Kidney glomerular epithelial cell (primary cell): ENCODE data around the gene ZNF710.
A peak's percentile ranks its signal among the peaks of the same experiment; 100 is the strongest.

Source experiments
- DNase-seq: peaks from one replicate; lab custom pipeline; 2025; lab: John Stamatoyannopoulos, UW

Gene ZNF710

DNA sequence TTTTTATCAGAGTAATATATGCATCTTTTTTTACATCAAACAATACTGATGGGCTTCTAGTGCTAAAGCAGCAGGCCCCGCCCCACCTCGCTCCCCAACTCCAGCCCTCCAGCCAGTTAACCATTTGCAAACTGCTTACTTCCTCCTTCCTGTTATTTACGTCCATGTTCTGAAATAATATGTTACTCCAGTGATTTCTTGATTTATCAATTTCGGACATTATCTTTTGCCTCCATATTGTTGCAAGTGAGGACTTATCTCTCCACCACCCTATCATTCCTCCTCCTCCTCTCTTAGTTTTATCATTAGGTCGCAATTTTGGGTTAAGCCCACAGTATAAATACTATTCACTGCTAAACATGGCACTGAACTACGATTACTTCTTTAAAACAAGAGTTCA is 39.5 kb downstream of the ZNF710 start:
- no peak for DNase-seq

DNA sequence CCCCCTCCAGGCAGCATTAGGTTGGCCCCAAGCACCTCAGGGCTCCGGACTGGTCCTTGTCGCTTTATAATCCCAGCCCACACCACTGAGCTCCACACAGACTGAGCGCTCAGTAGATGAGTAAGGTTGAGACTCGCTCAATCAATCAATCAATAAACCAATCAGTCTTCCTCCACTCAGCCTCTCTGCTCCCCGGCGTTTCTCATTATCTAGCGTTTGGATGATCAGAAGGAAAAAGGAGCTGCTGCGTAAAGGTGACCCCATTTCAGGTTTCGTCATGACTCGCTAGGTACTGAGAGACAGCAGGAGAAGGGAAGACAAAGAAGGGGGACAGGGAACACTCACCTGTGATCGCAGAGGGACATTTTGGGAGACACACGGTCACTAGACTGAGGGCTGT is 41.2 kb downstream of the ZNF710 start:
- DNase-seq = no peak

DNA sequence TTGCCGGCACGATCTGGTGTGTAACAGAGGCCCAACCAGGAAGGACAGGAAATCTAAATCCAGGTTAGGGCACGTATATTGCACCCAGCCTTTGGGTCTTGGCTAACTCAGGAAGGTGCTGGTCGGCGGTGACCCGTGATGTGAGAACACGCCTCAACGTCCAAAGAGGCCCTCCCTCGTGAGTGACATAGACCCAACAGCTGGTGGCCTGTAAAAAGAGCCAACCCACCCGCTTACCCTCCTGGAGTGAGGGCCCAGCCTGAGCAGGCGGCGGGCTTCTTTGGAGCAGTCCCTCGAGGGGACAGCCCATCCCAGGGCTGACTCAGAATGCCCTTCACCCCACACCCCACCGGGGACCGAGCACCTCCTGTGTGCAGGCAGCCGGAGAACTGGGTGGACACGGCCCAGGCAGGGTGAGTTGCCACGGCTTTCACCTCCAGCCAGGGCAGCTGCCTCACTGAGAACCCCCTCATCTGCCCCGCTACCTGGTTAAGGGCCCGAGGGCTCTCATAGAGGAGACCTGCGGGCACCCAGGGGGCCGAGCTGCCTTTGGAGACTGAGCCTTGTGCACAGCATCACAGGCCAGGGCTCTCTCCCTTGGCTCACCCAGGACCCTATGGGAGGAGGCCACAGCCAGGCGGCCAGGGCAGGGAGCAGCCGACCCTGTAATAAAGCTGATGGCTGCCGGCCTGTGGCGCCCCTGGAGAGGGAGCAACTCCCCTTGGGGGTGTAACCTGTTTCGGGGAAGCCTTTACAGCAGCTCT is 41.8 kb downstream of the ZNF710 start:
- no peak for DNase-seq

DNA sequence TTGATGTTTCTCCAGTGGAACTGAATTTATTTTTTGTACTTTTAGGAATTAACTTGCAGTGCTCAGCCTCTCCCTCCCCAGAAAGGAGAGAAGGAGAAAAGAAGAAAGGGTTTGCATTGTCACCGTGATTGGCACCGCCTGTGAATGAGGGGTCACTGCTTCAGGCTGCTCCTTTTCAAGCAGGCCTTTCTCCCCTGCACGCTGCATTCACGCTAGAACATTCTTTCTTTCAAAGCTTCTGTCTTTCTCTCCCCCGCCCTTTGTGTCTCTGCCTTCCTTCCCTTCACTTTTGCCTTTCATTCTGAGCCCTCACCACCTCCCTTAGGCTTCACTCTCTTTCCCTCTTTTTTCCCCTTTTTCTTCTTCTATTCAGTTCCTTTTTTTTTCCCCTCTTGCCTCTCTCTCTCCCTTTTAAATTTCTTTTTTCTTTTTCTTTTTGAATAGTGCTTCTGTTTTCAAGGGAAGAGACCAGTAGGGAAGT is 42.4 kb downstream of the ZNF710 start:
- DNase-seq = no peak

DNA sequence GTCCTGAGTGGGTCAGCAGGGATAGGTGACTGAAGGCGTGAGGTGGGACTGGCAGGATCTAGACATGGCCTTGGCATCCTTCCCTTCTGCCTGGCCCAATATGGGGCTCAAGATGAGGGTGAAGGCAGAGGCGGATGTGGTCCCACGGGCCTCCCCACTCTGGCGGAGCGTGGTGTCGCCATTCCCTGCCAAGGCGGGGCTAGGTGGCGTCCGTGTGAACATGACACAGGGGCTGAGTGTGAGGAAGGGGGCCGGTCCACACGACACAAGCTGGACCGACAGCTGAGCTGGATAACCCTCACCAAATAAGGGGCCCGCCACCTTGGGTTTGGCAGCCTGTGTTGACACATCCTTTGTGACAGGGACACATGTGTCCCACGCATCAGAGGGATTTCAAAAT is 43.1 kb downstream of the ZNF710 start:
- DNase-seq = no peak

DNA sequence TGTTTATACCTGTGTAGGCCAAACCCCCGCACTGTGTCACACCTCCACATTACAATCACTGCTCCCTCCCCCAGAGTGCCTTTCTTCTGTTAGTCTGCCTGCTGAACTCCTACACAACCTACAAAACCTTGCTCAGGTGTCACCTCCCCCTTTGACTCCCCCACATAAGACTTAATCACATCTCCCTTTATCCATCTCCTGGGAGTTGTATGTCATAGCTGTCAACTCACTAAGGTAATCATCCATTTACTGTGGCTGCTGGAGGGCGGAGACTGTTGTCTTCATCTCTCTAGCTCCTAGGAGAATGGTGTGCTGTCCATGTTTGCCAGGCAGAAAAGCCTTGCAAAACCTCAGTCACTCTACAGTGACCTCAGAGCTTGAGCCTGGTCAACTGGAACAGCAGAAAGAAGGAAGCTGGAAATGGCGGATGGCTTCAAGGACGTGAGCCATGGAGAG is 43.8 kb downstream of the ZNF710 start:
- DNase-seq = peak; percentile 32

DNA sequence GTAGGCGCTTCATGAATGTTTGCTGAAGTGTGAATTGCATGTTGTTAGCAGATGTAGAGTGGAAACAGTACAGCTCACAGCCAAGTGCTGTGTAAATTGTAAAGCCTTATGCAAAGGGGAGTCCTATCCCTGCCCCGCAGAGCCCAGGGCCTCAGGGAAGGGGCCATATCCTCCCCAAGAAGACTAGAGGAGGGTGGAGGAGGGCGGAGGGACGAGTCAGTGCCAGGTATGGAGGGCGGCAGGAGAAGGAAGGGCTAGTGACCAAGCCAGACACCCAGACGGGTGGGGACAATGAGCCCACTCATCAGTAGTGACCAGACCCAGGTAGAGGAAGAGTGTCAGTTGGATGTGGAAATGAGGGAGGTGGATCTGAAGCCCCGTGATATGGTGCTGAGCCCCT is 45.2 kb downstream of the ZNF710 start:
- no peak for DNase-seq

DNA sequence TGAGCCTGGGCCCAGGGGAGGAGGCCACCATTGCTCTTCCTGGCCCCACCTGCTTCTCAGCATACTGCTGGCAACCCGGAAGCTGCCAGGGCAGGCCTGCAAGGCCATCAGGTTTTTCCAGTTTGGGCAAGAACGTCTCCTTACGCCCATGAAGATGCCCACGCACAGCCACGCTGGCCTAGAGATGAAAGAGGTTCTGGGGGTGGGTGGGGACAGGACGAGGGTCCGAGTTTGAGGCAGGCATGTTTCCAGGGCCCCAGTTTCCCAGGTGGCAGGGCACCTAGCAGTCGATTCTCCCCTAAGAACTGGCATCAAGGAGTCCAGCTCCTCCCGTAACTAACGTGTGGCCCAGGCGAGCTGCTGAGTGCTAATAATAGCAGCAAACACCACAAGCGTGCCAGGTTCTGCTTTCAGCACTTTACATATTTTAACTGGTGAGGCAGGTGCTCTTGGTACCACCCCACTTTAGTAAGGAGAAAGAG is 45.8 kb downstream of the ZNF710 start:
- no peak for DNase-seq

DNA sequence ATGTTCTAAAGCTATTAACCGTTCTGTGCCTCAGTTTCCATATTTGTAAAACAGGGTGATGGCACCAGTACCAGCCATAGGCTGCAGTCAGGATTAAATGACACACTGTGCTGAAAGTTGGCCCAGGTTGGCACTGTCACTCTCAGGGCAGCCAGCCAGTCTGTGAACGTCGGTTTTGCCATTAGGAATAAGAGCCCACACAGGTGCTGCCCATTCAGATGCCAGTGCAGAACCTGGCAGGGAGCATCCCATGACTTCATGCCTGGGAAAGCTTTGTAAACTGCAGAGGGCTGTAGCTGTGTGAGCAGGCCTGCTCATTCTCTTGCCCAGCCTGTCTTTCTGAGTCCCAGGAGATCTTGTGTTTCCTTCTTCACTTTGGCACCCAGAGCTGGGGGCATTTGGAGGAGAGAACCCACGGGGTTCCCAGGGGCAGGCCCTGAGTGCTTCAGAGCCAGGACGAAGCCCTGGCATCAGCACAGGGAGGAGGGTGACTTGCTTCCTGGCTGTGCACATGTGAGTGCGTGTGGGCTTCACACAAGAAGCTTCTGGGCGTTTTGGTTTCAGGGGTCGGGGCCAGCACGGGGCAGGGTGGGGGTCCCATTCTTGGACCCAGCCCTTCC is 46.9 kb downstream of the ZNF710 start:
- no peak for DNase-seq

DNA sequence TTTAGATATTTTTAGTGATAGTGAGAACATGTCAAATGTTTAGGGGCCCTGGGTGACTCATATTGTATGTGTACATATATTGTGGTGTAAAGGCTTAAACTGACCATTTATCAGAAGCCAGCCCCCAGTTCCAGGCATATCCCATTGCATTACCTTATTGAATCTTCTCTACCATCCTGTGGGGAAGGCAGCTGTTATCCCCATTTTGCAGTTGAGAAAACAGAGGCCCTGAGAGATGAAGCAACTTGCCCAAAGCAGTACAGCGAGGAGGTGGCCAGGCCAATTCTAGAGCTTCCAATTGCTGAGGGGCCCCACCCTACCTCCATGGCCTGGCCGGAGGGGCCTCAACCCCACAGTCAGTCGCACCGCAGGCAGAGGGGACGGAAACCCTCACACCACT is 47.9 kb downstream of the ZNF710 start:
- DNase-seq = no peak

DNA sequence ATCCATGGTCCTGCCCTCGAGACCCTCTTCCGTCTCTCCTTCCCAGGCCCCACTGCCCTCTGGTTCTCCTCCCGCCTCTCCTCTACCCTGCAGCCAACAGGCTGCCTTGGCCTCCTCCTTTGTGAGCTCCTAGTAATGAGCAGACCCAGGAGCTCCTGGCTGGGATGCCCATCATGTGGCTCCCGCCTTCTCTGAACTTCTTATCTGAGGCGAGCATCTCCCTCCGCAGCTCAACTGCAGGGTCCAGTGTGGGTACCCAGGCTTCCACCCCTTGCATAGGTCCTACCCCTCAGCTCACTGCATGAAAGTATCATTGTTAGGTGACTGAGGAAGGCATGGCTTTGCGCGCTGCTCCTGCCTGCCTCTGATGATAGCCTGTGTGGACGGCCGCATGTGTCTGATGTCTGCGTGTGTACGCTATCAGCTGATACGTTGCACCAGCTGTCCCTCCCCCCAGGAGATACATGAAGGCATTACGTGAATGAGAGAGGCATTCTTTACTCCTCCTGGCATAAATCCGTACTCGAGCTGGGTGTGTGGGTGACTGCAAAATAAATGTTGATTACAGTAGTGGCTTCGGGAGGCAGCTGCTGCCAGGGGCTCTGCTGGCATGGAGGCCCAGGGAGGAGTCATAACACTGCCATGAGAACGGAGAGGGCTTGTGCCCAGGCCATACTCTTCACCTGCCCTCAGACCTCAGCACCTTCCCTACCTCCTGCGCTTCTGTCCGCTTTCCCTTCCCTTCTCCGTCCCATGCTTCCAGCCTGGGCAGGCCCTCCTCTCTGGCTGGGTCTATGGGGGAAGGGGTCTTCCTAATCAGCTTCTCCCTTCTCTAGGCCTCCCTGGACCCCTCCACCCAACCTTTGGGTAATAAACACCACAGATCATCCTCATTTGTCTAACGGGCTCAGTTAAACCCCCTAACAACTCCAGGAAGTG is 48.8 kb downstream of the ZNF710 start:
- no peak for DNase-seq

DNA sequence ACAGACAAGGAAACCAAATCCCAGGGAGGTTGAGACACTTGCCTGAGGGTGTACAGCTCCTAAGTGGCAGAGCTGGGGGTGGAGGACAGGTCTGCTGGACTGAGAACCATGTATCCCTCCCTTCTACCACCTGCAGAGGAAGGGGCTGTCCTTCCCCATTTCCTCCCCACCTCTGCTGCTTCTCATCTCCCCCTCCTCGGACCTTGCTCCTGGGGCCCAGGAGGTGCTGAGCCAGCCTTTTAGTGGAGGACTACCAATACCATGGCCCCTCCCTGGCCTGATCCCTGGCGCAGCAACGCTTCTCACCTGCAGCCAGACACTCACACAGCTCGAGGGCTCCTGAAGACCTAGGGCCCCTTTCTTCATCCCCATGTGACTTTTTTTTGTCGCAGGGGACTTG is 50.8 kb downstream of the ZNF710 start:
- DNase-seq = no peak

DNA sequence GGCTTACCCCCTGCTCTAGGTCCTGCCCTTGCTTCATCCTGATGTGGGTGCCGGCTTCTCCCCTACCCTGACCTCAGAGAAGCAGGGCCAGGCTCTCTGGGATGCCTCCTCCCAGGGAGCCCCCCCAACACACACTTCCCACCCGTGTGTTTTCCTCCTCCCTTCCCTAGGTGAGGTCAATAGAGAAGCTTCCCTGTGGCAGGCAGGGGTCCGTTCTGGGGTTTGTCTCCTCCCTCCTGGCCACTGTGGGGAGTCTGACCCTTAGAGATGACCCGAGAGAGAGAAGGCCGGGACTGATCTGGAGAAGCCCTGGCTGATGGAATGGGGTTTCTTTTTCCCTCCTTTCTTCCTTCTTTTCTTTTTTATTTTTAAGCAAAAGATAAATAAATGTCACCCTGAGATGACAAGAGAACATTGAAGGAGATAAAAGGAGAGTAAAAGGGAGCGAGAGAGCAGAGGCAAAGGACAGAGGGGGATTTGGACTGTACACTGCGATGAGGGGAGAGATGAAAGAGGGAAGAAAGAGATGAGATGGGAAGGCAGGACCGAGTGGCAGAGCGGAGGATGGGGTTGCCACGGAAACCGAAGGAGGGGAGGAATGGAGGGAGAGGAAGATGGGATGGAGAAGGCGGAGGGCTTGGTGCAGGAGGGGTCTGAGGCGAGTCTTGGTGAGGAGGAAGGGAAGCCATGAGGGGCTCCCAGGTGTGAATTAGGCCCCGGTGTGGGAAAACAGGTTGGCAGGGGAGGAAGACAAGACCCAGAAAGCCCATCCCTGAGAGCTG is 52.8 kb downstream of the ZNF710 start:
- no peak for DNase-seq

DNA sequence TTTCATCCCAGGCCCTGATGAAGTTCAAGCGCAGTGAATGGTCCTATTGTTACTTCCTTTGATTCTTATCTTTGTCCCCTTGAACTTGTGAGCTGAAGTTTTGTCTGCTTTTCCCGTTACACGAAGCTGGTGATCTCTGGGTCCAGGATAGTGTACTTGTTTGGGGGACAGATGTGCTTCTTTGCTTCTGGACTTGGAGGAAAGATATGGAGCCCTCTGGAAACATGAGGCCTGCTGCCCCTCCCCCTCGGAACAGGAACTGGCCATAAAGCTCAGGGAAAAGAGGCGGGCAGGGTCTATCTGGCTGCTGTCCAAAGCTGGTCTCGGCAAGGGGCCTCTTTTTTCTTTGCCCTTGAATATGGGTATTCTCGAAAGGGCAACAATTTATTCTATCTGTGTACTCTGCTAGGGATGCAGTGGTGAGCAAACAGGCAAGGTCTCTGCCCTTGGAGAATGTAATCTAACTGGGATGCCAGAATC is 53.5 kb downstream of the ZNF710 start:
- DNase-seq = no peak

DNA sequence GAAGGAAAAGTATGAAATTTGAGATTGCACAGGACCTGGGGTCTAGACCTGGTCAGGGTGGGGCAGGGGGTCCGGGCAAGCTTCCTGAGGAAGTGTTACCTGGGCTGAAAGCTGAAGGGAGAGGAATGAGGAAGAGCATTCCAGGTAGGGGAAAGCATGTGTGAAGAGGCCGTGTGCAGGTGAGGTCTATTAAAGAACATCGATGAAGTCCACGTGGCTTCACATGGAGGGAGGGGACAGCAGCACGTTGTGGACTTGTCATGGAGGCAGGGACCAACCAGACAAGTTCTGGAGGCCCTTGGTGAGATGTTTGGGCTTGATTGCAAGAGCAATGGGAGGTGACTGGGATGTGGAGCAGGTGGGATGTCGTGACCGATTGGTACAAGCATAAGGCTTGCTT is 54.1 kb downstream of the ZNF710 start:
- no peak for DNase-seq

DNA sequence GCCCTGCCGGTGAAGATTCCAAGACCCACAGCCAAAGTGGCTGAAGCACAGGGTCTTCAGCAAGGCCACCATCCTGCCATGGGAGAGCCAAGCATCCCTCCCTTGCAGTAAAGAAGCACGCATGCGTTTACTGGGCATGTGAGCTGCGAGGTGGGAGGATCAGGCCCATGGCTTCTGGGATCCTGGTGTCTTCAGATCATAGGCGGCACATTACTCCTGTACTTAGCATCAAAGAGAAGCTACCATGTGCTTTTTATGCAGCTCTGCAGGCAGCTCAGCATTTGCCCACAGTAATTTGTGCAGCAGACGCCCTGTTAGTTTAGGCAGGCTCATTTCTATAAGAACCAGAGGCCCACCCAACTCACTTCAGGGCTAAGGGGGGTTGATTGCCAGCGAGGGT is 55.4 kb downstream of the ZNF710 start:
- DNase-seq = no peak

DNA sequence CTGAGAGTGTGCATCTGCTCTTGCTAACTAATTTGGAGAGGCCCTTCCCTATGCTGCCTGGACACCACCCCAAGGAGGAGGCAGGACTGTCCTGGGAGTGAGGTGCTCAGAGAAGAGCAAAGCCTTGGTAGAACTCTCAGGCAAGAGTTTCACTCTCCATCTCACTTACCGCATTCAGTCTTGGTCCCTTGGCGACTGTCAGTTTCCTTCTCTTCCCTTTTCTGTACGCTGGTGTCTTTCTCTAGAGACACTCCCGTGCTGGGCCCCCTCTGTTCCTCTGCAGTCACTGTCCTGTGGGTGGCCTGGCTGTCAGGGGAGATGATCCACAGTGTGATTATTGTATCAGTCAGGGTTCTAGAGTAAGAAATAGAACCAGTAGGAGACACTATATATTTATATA is 57.2 kb downstream of the ZNF710 start:
- no peak for DNase-seq

DNA sequence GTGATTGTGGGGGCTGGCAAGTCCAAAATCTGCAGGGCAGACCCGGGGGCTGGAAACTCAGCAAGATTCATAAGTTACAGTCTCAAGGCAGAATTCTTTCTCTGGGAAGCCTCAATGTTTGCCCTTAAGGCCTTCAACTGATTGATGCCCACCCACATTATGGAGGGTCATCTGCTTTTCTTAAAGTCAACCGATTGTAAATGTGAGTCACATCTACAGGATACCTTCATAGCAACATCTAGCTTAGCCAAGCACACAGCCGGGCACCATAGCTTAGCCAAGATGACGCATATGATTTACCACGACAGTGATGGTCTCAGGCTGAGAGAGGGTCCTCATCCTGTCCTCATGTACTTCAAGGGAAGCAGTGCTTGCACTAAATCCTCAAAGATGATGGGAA is 57.7 kb downstream of the ZNF710 start:
- DNase-seq = no peak

DNA sequence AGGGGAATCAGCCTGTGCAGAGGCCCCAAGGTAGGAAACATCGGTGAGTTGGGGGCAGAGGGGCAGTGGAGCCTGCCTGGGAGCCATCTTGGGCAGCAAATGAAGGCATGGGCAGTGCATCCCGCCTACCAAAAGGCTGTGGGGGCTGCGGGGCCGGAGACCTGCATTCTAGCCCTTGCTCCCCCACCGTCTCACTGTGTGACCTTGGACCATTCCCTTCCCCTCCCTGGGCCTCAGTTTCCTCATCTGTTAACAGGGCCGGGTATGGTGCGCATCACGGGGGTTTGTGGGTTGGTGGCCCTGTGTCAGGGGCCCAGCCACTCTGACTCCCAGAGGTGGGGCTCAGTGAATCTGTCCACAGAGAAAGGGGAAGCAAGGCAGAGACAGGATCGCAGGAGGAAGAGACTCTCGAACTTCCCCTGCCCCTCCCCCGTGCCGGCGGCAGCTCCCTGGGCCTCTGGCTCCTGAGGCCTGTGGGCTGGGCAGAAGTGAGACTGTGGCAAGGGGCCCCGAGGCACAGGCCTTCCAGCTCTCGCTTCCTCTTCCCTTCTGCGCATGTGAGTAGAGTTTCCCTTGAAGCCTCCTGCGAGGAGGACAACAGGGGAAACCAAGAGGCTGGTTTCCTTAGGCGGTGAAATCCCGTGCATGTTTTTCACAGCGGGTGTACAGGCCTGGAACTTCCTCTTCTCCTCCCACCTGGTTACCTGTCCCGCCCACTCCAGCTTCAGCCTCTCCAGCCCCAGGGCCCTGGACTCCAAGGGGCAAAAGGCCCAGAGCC is 58.3 kb downstream of the ZNF710 start:
- DNase-seq = no peak

DNA sequence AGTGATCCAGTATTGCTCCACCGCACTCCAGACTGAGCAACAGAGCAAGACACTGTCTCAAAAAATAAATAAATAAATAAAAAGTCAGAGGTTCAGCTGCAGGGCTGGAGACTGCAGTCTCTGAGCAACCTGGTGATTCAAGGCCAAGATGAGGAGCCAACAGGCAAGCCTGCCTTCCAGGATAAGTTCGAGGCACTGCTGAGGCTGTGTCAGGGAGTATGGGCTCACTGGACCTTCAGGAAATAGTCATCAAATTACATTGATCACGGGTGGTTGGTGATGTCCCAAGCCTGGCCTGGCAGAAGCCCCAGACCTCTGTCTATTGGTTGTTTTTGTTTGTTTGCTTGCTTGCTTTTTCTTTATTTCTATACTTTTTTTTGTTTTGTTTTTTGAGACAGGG is 59.7 kb downstream of the ZNF710 start:
- no peak for DNase-seq

DNA sequence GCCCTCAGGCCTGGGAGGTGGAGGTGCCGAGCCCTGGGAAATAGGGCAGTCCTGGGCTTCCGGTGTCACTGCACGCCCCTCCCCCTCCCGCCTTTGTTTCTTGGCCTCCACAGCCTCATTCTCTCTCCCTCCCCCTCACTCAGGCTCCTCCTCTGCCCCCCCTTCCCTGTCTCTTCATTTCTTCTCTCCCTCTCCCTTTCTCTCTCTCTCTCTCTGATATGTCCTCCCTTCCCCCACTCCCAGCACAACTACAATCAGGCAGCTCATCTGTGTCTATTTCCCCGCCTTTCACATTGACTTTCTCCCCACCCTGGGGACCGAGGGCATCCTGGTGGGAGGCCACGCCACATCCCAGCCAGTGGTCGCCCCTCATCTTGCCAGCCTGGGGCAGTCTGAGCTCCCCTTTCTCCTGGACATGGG is 60.9 kb downstream of the ZNF710 start:
- no peak for DNase-seq
